IPS DF 6.9 (cell line): ENCODE results near the gene TOM1.

Source experiments
- DNase-seq: peaks from one replicate; pipeline ENCODE4 v3.0.0-alpha.2; 2013; ENCODE audit warnings: low read depth, low spot score
- H3K27ac ChIP-seq: one replicate; pipeline ENCODE4 v1.5.1; 2013; ENCODE audit warnings: low read length, control low read depth
- H3K27me3 ChIP-seq: 2 replicates; pipeline ENCODE4 v1.6.1; 2013; ENCODE audit warnings: mild to moderate bottlenecking, low read length; ENCODE audit not compliant: control insufficient read depth, insufficient read depth
- H3K36me3 ChIP-seq: 2 replicates; pipeline ENCODE4 v1.6.1; 2013; ENCODE audit warnings: low read length; ENCODE audit not compliant: control insufficient read depth, insufficient read depth
- H3K4me1 ChIP-seq: 2 replicates; pipeline ENCODE4 v1.6.1; 2013; ENCODE audit warnings: low read length; ENCODE audit not compliant: control insufficient read depth, insufficient read depth
- H3K4me3 ChIP-seq: 2 replicates; pipeline ENCODE4 v1.5.1; 2013; ENCODE audit warnings: mild to moderate bottlenecking, low read length
- H3K9me3 ChIP-seq: 2 replicates; pipeline ENCODE4 v1.6.1; 2013; ENCODE audit warnings: low read length, inconsistent platforms; ENCODE audit not compliant: control insufficient read depth, insufficient read depth
- WGBS: extraction: QIAGEN DNeasy Blood & Tissue Kit; methylation state at CpG from one replicate; pipeline ENCODE4 v1.1.7; 2013; ENCODE audit warnings: mixed read lengths, missing lambda C conversion rate; ENCODE audit not compliant: insufficient read length, insufficient coverage; 5-methylcytosine and 5-hydroxymethylcytosine counted together

Gene TOM1

DNA sequence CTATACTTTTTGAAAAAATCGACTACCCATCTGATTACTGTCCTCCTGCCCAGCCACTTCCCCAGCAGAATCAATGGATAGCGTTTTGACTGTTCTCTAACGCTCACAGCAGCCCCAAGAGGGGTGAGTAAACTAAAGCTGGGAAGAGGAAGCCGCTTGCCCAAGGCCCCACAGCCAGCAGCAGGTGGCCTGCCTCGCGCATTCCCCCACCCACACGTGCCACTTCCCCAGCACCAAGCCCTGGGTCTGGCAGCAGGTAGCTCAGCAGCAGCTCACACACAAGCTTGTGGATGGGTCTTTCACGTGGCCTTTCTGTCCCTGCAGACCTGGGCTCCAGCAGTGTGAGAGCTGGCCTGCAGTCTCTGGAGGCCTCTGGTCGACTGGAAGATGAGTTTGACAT is 34.3 kb downstream of the TOM1 start:
- no peak for DNase-seq

DNA sequence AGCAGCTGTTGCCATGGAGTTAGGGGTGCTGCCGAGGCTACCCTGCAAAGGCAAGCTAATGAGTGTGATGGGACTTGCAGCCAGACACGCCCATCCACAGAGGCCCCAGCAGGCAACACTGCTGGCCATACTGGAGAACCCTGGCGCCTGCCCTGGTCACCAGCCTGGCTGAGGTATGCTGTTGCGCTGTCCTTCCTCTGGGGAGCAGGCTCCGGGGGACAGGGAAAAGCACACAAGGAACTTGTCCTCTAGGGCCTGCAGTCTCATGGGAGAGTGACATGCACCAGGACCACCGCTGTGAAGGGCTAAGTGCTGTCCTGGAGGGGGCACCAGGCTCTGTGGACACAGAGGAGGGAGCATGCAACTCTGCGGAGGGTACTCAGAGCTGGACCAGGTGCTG is 35.8 kb downstream of the TOM1 start:
- Histone ChIP-seq H3K4me1 (no peaks in the 10 kb centered on the region), H3K36me3 (peaks cover 7% of the 10 kb centered on the region; the same call in 1 of the 2 replicates), H3K4me3 (no peak overlapping the region), H3K9me3 (no peaks in the 10 kb centered on the region), H3K27me3 (no peaks in the 10 kb centered on the region), H3K27ac (no peak overlapping the region)
- WGBS, result no CpG with 5 or more reads among the region's 7 CpGs
- DNase-seq, result no peak

More for the DNA sequence above, 34.3 kb downstream of the TOM1 start:
- Histone ChIP-seq H3K9me3 (no peaks in the 10 kb centered on the region), H3K27ac (no peak overlapping the region), H3K4me1 (no peaks in the 10 kb centered on the region), H3K27me3 (no peaks in the 10 kb centered on the region), H3K4me3 (no peak overlapping the region), H3K36me3 (peaks cover 10% of the 10 kb centered on the region; the same call in 1 of the 2 replicates)
- WGBS, result no CpG with 5 or more reads among the region's 9 CpGs

DNA sequence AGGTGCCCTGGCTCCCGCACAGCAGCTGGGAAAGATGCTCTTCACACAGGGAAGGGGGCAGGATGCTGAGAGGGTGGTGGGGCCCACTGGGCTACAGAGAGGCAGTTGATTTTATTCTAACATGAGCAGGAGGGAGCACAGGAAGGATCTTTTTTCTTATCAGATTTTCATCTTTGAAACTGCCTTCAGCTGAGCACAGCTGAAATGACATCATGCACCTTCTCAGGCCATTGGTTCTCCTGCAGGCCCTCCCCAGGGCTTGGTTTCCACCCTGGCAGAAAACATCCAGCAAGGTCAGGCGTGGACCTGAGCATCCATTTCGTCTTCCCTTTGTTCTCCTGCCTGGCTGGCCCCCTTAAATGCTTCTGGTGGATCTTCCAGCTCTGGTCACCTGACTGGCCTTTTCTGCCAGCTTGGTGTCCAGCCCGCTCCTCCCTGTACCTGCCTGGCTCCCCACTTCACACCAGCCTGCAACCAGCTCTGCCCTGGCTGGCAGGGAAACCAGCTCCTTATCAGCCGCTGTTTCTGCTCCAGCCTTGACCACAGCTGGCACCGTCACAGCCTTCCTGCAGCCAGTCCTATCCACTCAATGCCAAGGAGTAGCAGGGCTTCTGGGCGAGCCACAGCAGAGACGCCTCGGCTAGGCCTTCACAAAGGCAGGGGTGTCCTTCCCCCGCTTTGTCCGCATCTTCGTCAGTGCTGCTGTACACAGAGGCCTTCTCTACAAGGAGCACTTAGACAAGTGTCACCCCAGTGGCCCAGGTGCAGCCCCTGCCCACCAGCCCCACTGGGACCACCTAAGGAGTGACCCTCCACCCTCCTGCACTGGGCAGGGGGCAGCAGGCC is 36.5 kb downstream of the TOM1 start:
- Histone ChIP-seq H3K9me3 (no peaks in the 10 kb centered on the region), H3K27me3 (no peaks in the 10 kb centered on the region), H3K4me3 (no peak overlapping the region), H3K4me1 (no peaks in the 10 kb centered on the region), H3K36me3 (0 out of 2 replicates have a peak, but pooled peaks cover 5% of the 10 kb centered on the region), H3K27ac (no peak overlapping the region)
- no CpG with 5 or more reads among the region's 12 CpGs for WGBS
- DNase-seq, result no peak

DNA sequence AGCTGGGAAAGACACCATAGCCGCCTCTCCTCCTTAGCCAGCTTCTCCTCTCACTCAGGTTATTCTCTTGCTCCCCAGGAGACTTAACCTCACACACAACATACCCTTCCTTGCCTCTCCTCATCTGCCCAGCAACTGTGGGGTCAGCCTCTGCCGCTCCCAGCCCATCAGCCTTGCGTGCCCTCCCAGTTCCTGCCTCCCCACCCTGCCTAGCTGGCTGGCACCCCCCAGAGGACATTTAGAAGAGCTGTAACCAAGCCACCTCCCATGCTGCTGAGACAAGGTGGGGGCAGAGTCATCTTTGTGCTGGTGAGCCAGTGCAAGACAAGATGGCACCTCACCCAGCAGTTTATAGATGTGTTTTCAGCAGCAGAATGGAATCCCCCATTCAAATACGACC is 38.2 kb downstream of the TOM1 start:
- H3K4me1 ChIP-seq, result no peaks in the 10 kb centered on the region
- no peak overlapping the region for H3K27ac ChIP-seq
- no peaks in the 10 kb centered on the region for H3K27me3 ChIP-seq
- H3K9me3 ChIP-seq, result no peaks in the 10 kb centered on the region
- H3K36me3 ChIP-seq, result 0 out of 2 replicates have a peak, but pooled peaks cover 7% of the 10 kb centered on the region
- DNase-seq, result no peak
- no peak overlapping the region for H3K4me3 ChIP-seq
- no CpG with 5 or more reads among the region's 4 CpGs for WGBS

DNA sequence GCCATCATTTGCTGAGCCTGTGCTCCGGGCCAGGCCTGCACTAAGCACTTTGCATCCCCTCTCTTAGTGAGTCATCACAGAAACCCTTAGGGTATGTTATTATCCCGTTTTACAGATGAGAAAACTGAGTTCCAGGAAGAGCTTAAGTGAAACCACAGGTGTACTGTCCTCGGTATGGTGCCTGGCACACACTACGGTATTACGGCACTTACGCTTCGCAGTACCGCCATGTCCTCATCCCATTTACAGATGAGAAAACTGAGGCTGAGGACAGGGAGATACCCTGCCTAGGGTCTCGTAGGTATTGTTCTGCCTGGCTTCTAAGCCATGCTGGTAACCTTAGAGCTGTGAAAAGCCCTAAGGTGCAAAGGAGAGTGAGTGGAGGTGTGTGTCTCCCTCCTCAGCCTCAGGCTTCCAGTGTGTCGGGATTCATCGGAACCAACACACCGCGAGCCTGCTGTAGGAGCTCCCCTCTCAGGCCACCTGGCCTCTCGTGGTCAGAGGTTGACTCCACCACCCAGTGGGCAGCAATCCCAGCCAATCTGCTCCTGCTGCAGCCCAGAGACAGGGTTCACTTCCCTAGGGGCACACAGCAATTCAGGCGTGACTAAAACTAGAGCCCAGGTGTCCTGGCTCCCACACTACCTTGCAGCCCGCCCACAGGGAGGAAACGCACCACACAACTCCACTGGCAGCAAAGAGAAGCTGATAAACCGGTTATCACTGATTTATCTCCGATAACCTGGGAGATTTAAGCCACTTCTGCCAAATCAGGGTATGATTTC is 41.6 kb downstream of the TOM1 start:
- H3K36me3 ChIP-seq, result peaks cover 10% of the 10 kb centered on the region
- H3K4me1 ChIP-seq, result no peaks in the 10 kb centered on the region
- no peak for DNase-seq
- no CpG with 5 or more reads among the region's 19 CpGs for WGBS
- no peaks in the 10 kb centered on the region for H3K27me3 ChIP-seq
- H3K9me3 ChIP-seq, result no peaks in the 10 kb centered on the region
- no peak overlapping the region for H3K4me3 ChIP-seq
- H3K27ac ChIP-seq, result no peak overlapping the region

DNA sequence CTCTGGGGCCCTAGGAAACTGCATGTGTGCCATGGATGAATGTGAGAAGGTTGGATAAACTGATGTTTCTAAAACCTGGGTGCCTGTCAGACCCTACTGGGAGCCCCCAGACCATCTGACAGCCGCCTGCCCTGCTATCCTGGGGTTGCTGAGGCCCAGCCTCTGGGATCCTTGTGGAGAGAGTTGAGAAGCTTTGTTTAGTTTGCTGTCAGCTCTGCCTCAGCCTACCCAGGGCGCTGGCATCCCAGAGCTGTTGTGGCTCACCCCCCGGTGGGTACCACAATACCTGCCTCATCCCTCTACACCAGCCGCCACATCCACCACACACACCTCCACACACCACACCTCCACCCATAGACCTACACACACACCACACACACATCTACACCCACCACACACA is 42.7 kb downstream of the TOM1 start:
- no CpG with 5 or more reads among the region's 4 CpGs for WGBS
- Histone ChIP-seq H3K4me3 (no peak overlapping the region), H3K9me3 (no peaks in the 10 kb centered on the region), H3K27me3 (no peaks in the 10 kb centered on the region), H3K36me3 (peaks cover 10% of the 10 kb centered on the region), H3K27ac (no peak overlapping the region), H3K4me1 (no peaks in the 10 kb centered on the region)
- DNase-seq, result no peak

DNA sequence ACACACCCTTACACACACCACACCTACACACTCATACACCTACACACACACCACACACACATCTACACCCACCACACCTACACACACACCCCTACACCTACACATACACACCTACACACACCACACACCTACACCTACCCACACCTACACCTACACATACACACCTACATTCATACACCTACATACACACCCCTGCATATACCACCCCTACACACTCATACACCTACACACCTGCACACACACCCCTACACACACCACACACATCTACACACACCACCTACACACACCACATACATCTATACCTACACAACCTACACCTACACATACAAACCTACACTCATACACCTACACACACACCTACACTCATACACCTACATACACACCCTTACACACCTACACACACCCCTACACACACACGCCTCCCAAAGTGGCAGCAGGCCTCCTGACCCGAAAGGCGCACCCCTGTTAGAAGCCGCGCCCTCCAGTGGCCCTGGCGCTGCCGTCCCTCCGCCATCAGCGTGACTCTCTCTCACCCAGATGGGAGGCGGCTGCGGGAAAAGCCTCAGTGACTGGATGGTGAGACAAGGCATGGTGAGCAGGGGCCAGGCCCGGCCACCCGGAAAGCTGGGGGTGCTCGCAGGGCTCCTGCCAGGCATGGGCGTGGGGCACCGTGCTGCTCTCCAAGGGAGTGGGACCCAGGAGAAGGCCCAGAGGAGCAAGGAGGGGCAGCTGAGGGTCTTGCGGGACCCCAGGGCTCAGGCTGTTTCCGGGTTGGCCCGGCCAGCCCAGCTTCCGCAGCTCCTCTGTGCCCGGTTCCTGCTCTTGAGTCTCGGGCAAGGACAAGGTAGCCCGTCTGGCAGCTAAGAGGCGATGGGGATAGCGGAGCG is 44.2 kb downstream of the TOM1 start:
- no peak overlapping the region for H3K27ac ChIP-seq
- no peaks in the 10 kb centered on the region for H3K9me3 ChIP-seq
- no peak for DNase-seq
- H3K4me1 ChIP-seq, result no peaks in the 10 kb centered on the region
- H3K4me3 ChIP-seq, result no peak overlapping the region
- H3K36me3 ChIP-seq, result peaks cover 10% of the 10 kb centered on the region
- no peaks in the 10 kb centered on the region for H3K27me3 ChIP-seq
- WGBS, result 100% methylated on average over 1 of the region's 26 CpGs

DNA sequence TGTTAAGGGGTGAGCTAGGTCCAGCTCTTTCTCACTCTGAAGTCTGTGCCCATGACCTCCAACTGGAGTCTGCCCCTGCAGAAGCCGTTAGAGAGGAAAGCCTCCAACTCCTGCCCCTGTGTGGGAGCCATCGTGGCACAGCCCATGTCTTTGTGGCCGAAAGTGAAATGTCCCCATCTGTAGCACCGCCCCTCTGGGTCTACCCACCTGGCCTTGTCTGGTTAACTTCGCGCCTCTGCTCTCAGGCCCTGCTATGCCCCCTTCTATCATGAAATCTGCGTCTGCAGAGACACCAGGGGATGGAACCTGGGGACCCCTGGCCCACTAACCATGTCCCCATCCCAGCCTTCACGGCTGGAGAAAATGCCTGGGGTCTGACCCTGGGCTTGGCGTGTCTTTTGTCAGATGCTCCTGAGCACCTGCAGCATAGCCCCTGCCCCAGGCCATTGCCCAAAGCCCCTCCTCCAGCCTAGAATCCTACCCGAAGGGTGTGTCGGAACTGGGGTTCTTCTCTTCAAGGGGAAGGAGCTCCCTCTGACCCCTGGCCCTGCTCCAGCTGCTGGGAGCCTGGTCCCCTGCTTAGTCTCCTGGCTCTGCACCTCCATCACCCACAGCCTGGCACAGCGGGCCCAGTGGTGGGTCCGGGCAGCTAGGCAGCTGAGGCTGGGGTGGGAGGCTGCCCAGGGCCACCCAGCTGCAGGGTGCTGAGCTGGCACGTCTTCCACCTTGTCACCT is 45.4 kb downstream of the TOM1 start:
- H3K4me3 ChIP-seq, result no peak overlapping the region
- H3K4me1 ChIP-seq, result no peaks in the 10 kb centered on the region
- peaks cover 10% of the 10 kb centered on the region for H3K36me3 ChIP-seq
- no peak for DNase-seq
- no CpG with 5 or more reads among the region's 14 CpGs for WGBS
- no peaks in the 10 kb centered on the region for H3K27me3 ChIP-seq
- no peaks in the 10 kb centered on the region for H3K9me3 ChIP-seq
- H3K27ac ChIP-seq, result no peak overlapping the region

DNA sequence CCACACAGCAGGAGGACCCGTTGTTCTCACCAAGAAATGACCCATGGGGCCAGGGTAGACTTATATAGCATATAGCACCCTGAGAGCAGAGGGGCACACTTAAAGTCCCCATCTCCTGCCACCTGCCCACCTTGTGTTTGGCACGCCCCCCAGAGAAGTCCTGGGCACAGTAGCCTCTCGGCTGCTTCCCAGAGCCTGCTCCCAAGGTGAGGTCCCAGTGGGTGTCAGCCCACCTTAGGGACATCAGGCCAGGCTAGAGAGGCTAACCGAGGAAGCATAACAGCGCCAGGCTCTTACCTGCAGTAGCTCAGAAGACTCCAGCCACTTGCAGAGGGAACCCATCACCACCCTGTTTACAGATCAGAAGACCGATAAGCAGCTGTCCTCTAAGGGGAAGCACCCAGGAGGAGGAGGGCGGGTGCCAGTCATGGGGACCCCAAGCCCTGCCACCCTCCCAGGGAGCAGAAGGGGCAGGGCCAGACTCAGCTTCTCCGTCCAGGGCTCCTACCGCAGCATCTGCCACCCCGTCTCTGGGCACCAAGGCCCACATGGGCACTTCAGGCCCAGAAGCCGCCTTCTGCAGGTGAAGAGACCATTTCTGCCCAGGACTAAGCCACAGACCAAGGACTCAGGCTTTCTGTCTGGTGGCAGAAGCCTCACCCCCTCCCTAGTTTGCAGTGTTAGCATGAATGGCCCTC is 46.3 kb downstream of the TOM1 start:
- H3K4me1 ChIP-seq, result no peaks in the 10 kb centered on the region

More for the DNA sequence above, 46.3 kb downstream of the TOM1 start:
- Histone ChIP-seq H3K36me3 (peaks cover 10% of the 10 kb centered on the region), H3K27ac (no peak overlapping the region), H3K27me3 (no peaks in the 10 kb centered on the region), H3K9me3 (no peaks in the 10 kb centered on the region), H3K4me3 (no peak overlapping the region)
- DNase-seq, result no peak
- no CpG with 5 or more reads among the region's 11 CpGs for WGBS
